ENCODE results near the gene TBC1D2.

The TBC1D2 gene

GRCh38 chr9:98242426-98242825 is 13.0 kb downstream of the TBC1D2 start:
- DNase-seq (ENCODE audit: extremely low read depth in 1 of 2, low read depth in 1 of 2): no peak

GRCh38 chr9:98241357-98242300 is 13.8 kb downstream of the TBC1D2 start:
- DNase-seq (ENCODE audit: extremely low read depth in 1 of 2, low read depth in 1 of 2): no peak

- no peak for DNase-seq (ENCODE audit: extremely low read depth in 1 of 2, low read depth in 1 of 2)
These were observed 15.0 kb downstream of the TBC1D2 start for GRCh38 chr9:98240475-98240874.

GRCh38 chr9:98236901-98237487 is 18.5 kb downstream of the TBC1D2 start:
- no peak for DNase-seq (ENCODE audit: extremely low read depth in 1 of 2, low read depth in 1 of 2)

GRCh38 chr9:98235126-98235525 is 20.3 kb downstream of the TBC1D2 start:
- DNase-seq (ENCODE audit: extremely low read depth in 1 of 2, low read depth in 1 of 2): no peak

GRCh38 chr9:98234245-98234825 is 21.1 kb downstream of the TBC1D2 start:
- DNase-seq (ENCODE audit: extremely low read depth in 1 of 2, low read depth in 1 of 2): no peak

- DNase-seq (ENCODE audit: extremely low read depth in 1 of 2, low read depth in 1 of 2): no peak
These were observed 22.5 kb downstream of the TBC1D2 start for GRCh38 chr9:98232926-98233325.

GRCh38 chr9:98231770-98232478 is 23.5 kb downstream of the TBC1D2 start:
- DNase-seq (ENCODE audit: extremely low read depth in 1 of 2, low read depth in 1 of 2): no peak

GRCh38 chr9:98230789-98231188 is 24.7 kb downstream of the TBC1D2 start:
- DNase-seq (ENCODE audit: extremely low read depth in 1 of 2, low read depth in 1 of 2): no peak

- no peak for DNase-seq (ENCODE audit: extremely low read depth in 1 of 2, low read depth in 1 of 2)
These were observed 25.1 kb downstream of the TBC1D2 start for GRCh38 chr9:98230304-98230703.

- DNase-seq (ENCODE audit: extremely low read depth in 1 of 2, low read depth in 1 of 2): no peak
These were observed 25.8 kb downstream of the TBC1D2 start for GRCh38 chr9:98229620-98230019.

GRCh38 chr9:98229090-98229395 is 26.4 kb downstream of the TBC1D2 start:
- no peak for DNase-seq (ENCODE audit: extremely low read depth in 1 of 2, low read depth in 1 of 2)

- no peak for DNase-seq (ENCODE audit: extremely low read depth in 1 of 2, low read depth in 1 of 2)
These were observed 26.9 kb downstream of the TBC1D2 start for GRCh38 chr9:98228392-98229089.

GRCh38 chr9:98227883-98228282 is 27.6 kb downstream of the TBC1D2 start:
- no peak for DNase-seq (ENCODE audit: extremely low read depth in 1 of 2, low read depth in 1 of 2)

- DNase-seq (ENCODE audit: extremely low read depth in 1 of 2, low read depth in 1 of 2): no peak
These were observed 28.5 kb downstream of the TBC1D2 start for GRCh38 chr9:98226957-98227356.

- DNase-seq (ENCODE audit: extremely low read depth in 1 of 2, low read depth in 1 of 2): no peak
These were observed 28.9 kb downstream of the TBC1D2 start for GRCh38 chr9:98226516-98226915.

GRCh38 chr9:98225015-98225442 is 30.4 kb downstream of the TBC1D2 start:
- no peak for DNase-seq (ENCODE audit: extremely low read depth in 1 of 2, low read depth in 1 of 2)

- DNase-seq (ENCODE audit: extremely low read depth in 1 of 2, low read depth in 1 of 2): no peak
These were observed 32.4 kb downstream of the TBC1D2 start for GRCh38 chr9:98222885-98223691.

GRCh38 chr9:98220911-98221310 is 34.5 kb downstream of the TBC1D2 start:
- DNase-seq (ENCODE audit: extremely low read depth in 1 of 2, low read depth in 1 of 2): no peak

- no peak for DNase-seq (ENCODE audit: extremely low read depth in 1 of 2, low read depth in 1 of 2)
These were observed 35.6 kb downstream of the TBC1D2 start for GRCh38 chr9:98219794-98220370.

Measured in stimulated activated CD8-positive, alpha-beta memory T cell treated with anti-CD3 and anti-CD28 coated beads, Interleukin-7, amount 100 ng/mL, for 48 hours (primary cell).